GM12878 (cell line): Measurements from ENCODE around the gene VWA7. TPM values are rescaled to one million over a fixed set of nuclear protein-coding genes. Genes with fewer than 3 reads are reported as not detected.

ENCODE experiments used
- ATF7 ChIP-seq: fragments of 450-650 bp; IDR thresholded peaks from 2 replicates; pipeline ENCODE4 v1.6.1; 2016; ENCODE audit warnings: low read depth, mild to moderate bottlenecking
- CHD1 ChIP-seq: IDR thresholded peaks from 2 replicates; pipeline ENCODE4 v1.6.1; 2012; ENCODE audit warnings: low read depth, low read length, improper control_type of control experiment
- CREB1 ChIP-seq: IDR thresholded peaks from 2 replicates; pipeline ENCODE4 v1.6.1; 2012; ENCODE audit warnings: low read depth, mild to moderate bottlenecking, inconsistent platforms
- DPF2 ChIP-seq: fragments of 450-650 bp; IDR thresholded peaks from 2 replicates; pipeline ENCODE4 v1.6.1; 2017; ENCODE audit warnings: mild to moderate bottlenecking
- GABPA ChIP-seq: IDR thresholded peaks from 2 replicates; pipeline ENCODE4 v1.6.1; 2014; ENCODE audit warnings: antibody characterized with exemption, low read depth, mild to moderate bottlenecking, inconsistent platforms
- HDAC6 ChIP-seq: fragments of 200-600 bp; sonication (generic); IDR thresholded peaks from one replicate; pipeline ENCODE4 v1.8.0; 2017; ENCODE audit warnings: antibody characterized with exemption; ENCODE audit not compliant: unreplicated experiment
- HDGF ChIP-seq: fragments of 450-650 bp; IDR thresholded peaks from 2 replicates; pipeline ENCODE4 v1.6.1; 2016; ENCODE audit warnings: antibody characterized with exemption
- MXI1 ChIP-seq: fragments of 150-350 bp; IDR thresholded peaks from 2 replicates; pipeline ENCODE4 v1.6.1; 2011; ENCODE audit warnings: low read depth, mild to moderate bottlenecking, inconsistent platforms, low read length, improper control_type of control experiment
- NBN ChIP-seq: fragments of 450-650 bp; IDR thresholded peaks from 2 replicates; pipeline ENCODE4 v1.6.1; 2016
- NR2F1 ChIP-seq: fragments of 450-650 bp; conservative IDR thresholded peaks from 2 replicates; pipeline ENCODE4 v1.6.1; 2017; ENCODE audit warnings: mild to moderate bottlenecking
- PAX8 ChIP-seq: fragments of 450-650 bp; IDR thresholded peaks from 2 replicates; pipeline ENCODE4 v1.6.1; 2017; ENCODE audit warnings: mild to moderate bottlenecking, moderate library complexity
- RELB ChIP-seq: fragments of 450-650 bp; IDR thresholded peaks from 2 replicates; pipeline ENCODE4 v1.6.1; 2017; ENCODE audit warnings: low read depth, mild to moderate bottlenecking, moderate library complexity
- SIX5 ChIP-seq: IDR thresholded peaks from 2 replicates; pipeline ENCODE4 v1.6.1; 2011; ENCODE audit warnings: mild to moderate bottlenecking, low read depth, low read length, moderate library complexity; ENCODE audit not compliant: severe bottlenecking
- SMAD1 ChIP-seq: fragments of 450-650 bp; IDR thresholded peaks from 2 replicates; pipeline ENCODE4 v1.6.1; 2018; ENCODE audit warnings: mild to moderate bottlenecking, low read depth; ENCODE audit not compliant: partially characterized antibody
- SMAD5 ChIP-seq: IDR thresholded peaks from 2 replicates; pipeline ENCODE4 v1.6.1; 2016; ENCODE audit warnings: antibody characterized with exemption, low read depth
- SMC3 ChIP-seq: IDR thresholded peaks from 2 replicates; pipeline ENCODE4 v1.6.1; 2011; ENCODE audit warnings: low read length, improper control_type of control experiment, borderline replicate concordance
- SRF ChIP-seq, 2 experiments: IDR thresholded peaks; 2 replicates each; pipeline ENCODE4 v1.6.1; 2011; ENCODE audit warnings: low read depth in 2 of 2, low read length in 2 of 2, mild to moderate bottlenecking in 1 of 2, moderate library complexity in 1 of 2
- TCF3 ChIP-seq: IDR thresholded peaks from 2 replicates; pipeline ENCODE4 v1.6.1; 2012; ENCODE audit warnings: low read depth, mild to moderate bottlenecking, low read length, borderline replicate concordance; ENCODE audit not compliant: insufficient read depth
- YY1 ChIP-seq: IDR thresholded peaks from 2 replicates; pipeline ENCODE4 v1.6.1; 2011; ENCODE audit warnings: low read depth, mild to moderate bottlenecking, low read length
- ZBTB4 ChIP-seq: fragments of 450-650 bp; formaldehyde crosslinking; IDR thresholded peaks from 2 replicates; pipeline ENCODE4 v1.4.0; 2022; ENCODE audit warnings: mild to moderate bottlenecking, moderate library complexity
- ZNF274 ChIP-seq: IDR thresholded peaks from one replicate; pipeline ENCODE4 v1.8.0; 2011; ENCODE audit not compliant: insufficient read length, insufficient read depth
- ZNF592 ChIP-seq: fragments of 450-650 bp; IDR thresholded peaks from 2 replicates; pipeline ENCODE4 v1.6.1; 2017; ENCODE audit warnings: mild to moderate bottlenecking, moderate library complexity
- polyA plus RNA-seq, 11 experiments: library from polyadenylated mRNA; depleted of rRNA in 4 of 11; unstranded in 6 of 11; stranded (reverse) in 5 of 11; fragments of >200 nt; fragmentation: Nextera tagmentation in 4 of 11; fragmentation: Illumina TruSeq in 1 of 11; extraction: Ambion mirVana in 4 of 11; extraction: Trizol in 1 of 11; gene quantifications; 1 replicate in 1 of 11; 2 replicates in 10 of 11; pipeline versions ENCODE4 v1.2.1 to v1.2.3, GENCODE V29; 2011 to 2016; ENCODE audit warnings: inconsistent platforms in 2 of 11, missing spikeins in 2 of 11, low read depth in 1 of 11
- total RNA-seq, 4 experiments: library from RNA; depleted of rRNA in 3 of 4; stranded (reverse); fragments of >200 nt in 3 of 4; fragmentation: Illumina TruSeq in 1 of 4; extraction: Trizol in 1 of 4; gene quantifications; 2 replicates each; pipeline versions ENCODE4 v1.2.1 to v1.2.3, GENCODE V29; 2013 to 2021

VWA7 gene
- total and polyA plus RNA-seq, 10 of the 15 experiments (the other 5 are each of a cell fraction or from before 2014, with no cell fraction given): 0.11 to 3.1 (median 1.2) TPM; not detected in 1

- no peak for TF ChIP-seq SIX5
- TF ChIP-seq CREB1: peak; percentile 89
- peak; percentile 95 for TF ChIP-seq NBN
- TF ChIP-seq ATF7: peak; percentile 96
- TF ChIP-seq MXI1: no peak
- TF ChIP-seq RELB: peak; percentile 72; the same call in 1 of the 2 replicates
- TF ChIP-seq TCF3: no peak
- no peak for TF ChIP-seq ZNF274
- no peak for TF ChIP-seq GABPA
- no peak for TF ChIP-seq SRF (IDR thresholded peaks at IDR 0.05; ENCODE audit: low read depth in 2 of 2, low read length in 2 of 2)
- no peak for TF ChIP-seq YY1
- TF ChIP-seq PAX8: no peak
- peak; percentile 56; the same call in 1 of the 2 replicates for TF ChIP-seq SMAD5
- TF ChIP-seq ZNF592: no peak
- peak; percentile 99 for TF ChIP-seq NR2F1
- TF ChIP-seq DPF2: peak; percentile 89
- TF ChIP-seq CHD1: no peak
- no peak for TF ChIP-seq SMC3
- TF ChIP-seq HDAC6: no peak
- TF ChIP-seq SMAD1: peak; percentile 99
- TF ChIP-seq HDGF: peak; percentile 85; the same call in 1 of the 2 replicates
- no peak for TF ChIP-seq ZBTB4 (CRISPR knock-in tag)
These were observed at the start of gene VWA7 (continued) for GRCh38 chr6:31776989-31777666.
